ENCODE data around the gene IPO4.
A peak's percentile ranks its signal among the peaks of the same experiment; 100 is the strongest.

The IPO4 gene

GRCh38 chr14:24133735-24134134, 54.9 kb downstream of the IPO4 start:
- Histone ChIP-seq H3K27ac (ENCODE audit: extremely low read depth, low read depth, low read length) (no peak overlapping the region), H3K36me3 (ENCODE audit: control insufficient read depth in 2 of 2, insufficient read depth in 1 of 2, low read length in 2 of 2) (peaks cover 1 to 16% of the 10 kb centered on the region in 2 experiments), H3K4me3 (ENCODE audit: low read depth, low read length) (no peak overlapping the region), H3K9me3 (ENCODE audit: control insufficient read depth, insufficient read depth, low read depth, low read length) (no peaks in the 10 kb centered on the region), H3K4me1 (ENCODE audit: control insufficient read depth, insufficient read depth, low read length) (no peaks in the 10 kb centered on the region; the same call in 1 of the 2 replicates)
- no peak for TF ChIP-seq ZSCAN30 (tag by site-specific recombination; IDR thresholded peaks at IDR 0.05)
- no peak for TF ChIP-seq ZNF707 (tag by site-specific recombination; IDR thresholded peaks at IDR 0.05)
- TF ChIP-seq ZFHX2 (tag by site-specific recombination; conservative IDR thresholded peaks at IDR 0.05), result no peak
- TF ChIP-seq ZNF776 (tag by site-specific recombination; IDR thresholded peaks at IDR 0.05; ENCODE audit: borderline replicate concordance), result no peak
- TF ChIP-seq ZNF138 (tag by site-specific recombination; IDR thresholded peaks at IDR 0.05; ENCODE audit: borderline replicate concordance), result no peak
- CTCF ChIA-PET, result interaction anchor here (0.6 to 1.5 kb wide), 2 partner anchors 18 to 23 kb away, joined by 4 to 7 read pairs; no protein-coding TSS in a partner anchor
- POLR2A ChIA-PET, result interaction anchor here (0.9 to 1.2 kb wide), 3 partner anchors 13 to 40 kb away, joined by 3 to 5 read pairs (median 4); partner anchors contain the start of genes PCK2, PSME2 and RNF31

GRCh38 chr14:24132976-24133375, 55.6 kb downstream of the IPO4 start:
- no peak overlapping the region for H3K4me3 ChIP-seq (ENCODE audit: low read depth, low read length)
- H3K27ac ChIP-seq (ENCODE audit: extremely low read depth, low read depth, low read length), result no peak overlapping the region
- H3K9me3 ChIP-seq (ENCODE audit: control insufficient read depth, insufficient read depth, low read depth, low read length), result no peaks in the 10 kb centered on the region
- peaks cover 0 to 9% of the 10 kb centered on the region in 2 experiments; a peak in 1 of 3 replicates for H3K36me3 ChIP-seq (ENCODE audit: control insufficient read depth in 2 of 2, insufficient read depth in 1 of 2, low read length in 2 of 2)
- ChIA-PET POLR2A (interaction anchor here (0.9 to 1.2 kb wide), 3 partner anchors 14 to 39 kb away, joined by 3 to 5 read pairs (median 4); partner anchors contain the start of genes PCK2, PSME2 and RNF31), CTCF (interaction anchor here (0.7 to 1.0 kb wide), 2 partner anchors 9 to 24 kb away, joined by 3 to 5 read pairs; partner anchors contain the start of gene EMC9)
- no peaks in the 10 kb centered on the region; the same call in 1 of the 2 replicates for H3K4me1 ChIP-seq (ENCODE audit: control insufficient read depth, insufficient read depth, low read length)
- TF ChIP-seq ZBTB17 (tag by site-specific recombination; IDR thresholded peaks at IDR 0.05) (peak; percentile 74), ZNF791 (tag by site-specific recombination; IDR thresholded peaks at IDR 0.05) (no peak)

GRCh38 chr14:24132061-24132685, 56.4 kb downstream of the IPO4 start:
- TF ChIP-seq ZNF112 (tag by site-specific recombination; IDR thresholded peaks at IDR 0.05) (no peak), ZNF48 (tag by site-specific recombination; IDR thresholded peaks at IDR 0.05) (no peak), ZNF398 (tag by site-specific recombination; IDR thresholded peaks at IDR 0.05) (no peak), ZNF37A (tag by site-specific recombination; IDR thresholded peaks at IDR 0.05) (no peak), ZNF623 (tag by site-specific recombination; IDR thresholded peaks at IDR 0.05) (no peak)
- H3K36me3 ChIP-seq (ENCODE audit: control insufficient read depth in 2 of 2, insufficient read depth in 1 of 2, low read length in 2 of 2), result peaks cover 0 to under 1% of the 10 kb centered on the region in 2 experiments; a peak in 1 of 3 replicates
- no peak overlapping the region for H3K27ac ChIP-seq (ENCODE audit: extremely low read depth, low read depth, low read length)
- no peaks in the 10 kb centered on the region; the same call in 1 of the 2 replicates for H3K4me1 ChIP-seq (ENCODE audit: control insufficient read depth, insufficient read depth, low read length)
- CTCF ChIA-PET, result interaction anchor here (1.0 kb wide), 1 partner anchor 23 kb away, joined by 5 read pairs; no protein-coding TSS in a partner anchor
- no peak overlapping the region for H3K4me3 ChIP-seq (ENCODE audit: low read depth, low read length)
- POLR2A ChIA-PET, result interaction anchor here (0.9 kb wide), 1 partner anchor 38 kb away, joined by 3 read pairs; the partner anchor contains the start of gene PCK2
- no peaks in the 10 kb centered on the region for H3K9me3 ChIP-seq (ENCODE audit: control insufficient read depth, insufficient read depth, low read depth, low read length)

- H3K27ac ChIP-seq (ENCODE audit: extremely low read depth, low read depth, low read length), result no peak overlapping the region
- H3K4me1 ChIP-seq (ENCODE audit: control insufficient read depth, insufficient read depth, low read length), result no peaks in the 10 kb centered on the region
- no peak overlapping the region for H3K4me3 ChIP-seq (ENCODE audit: low read depth, low read length)
- ChIA-PET POLR2A (no interaction called here), CTCF (no interaction called here)
- no peaks in the 10 kb centered on the region for H3K36me3 ChIP-seq (ENCODE audit: control insufficient read depth in 2 of 2, insufficient read depth in 1 of 2, low read length in 2 of 2)
- no peaks in the 10 kb centered on the region for H3K9me3 ChIP-seq (ENCODE audit: control insufficient read depth, insufficient read depth, low read depth, low read length)
- TF ChIP-seq ZNF830 (tag by site-specific recombination; IDR thresholded peaks at IDR 0.05; ENCODE audit: low read depth) (no peak), PRDM10 (tag by site-specific recombination; IDR thresholded peaks at IDR 0.05) (no peak), SCRT2 (tag by site-specific recombination; IDR thresholded peaks at IDR 0.05) (no peak), ZNF398 (tag by site-specific recombination; IDR thresholded peaks at IDR 0.05) (no peak), ZNF677 (tag by site-specific recombination; IDR thresholded peaks at IDR 0.05) (no peak), ZNF530 (tag by site-specific recombination; IDR thresholded peaks at IDR 0.05; ENCODE audit: low read depth) (no peak), ZNF335 (tag by site-specific recombination; conservative IDR thresholded peaks at IDR 0.05) (no peak)
Measured at GRCh38 chr14:24131549-24131966, 57.1 kb downstream of the IPO4 start.
